Stimulated activated CD4-positive, alpha-beta T cell treated with anti-CD3 and anti-CD28 coated beads, Interleukin-4, amount 100 ng/mL, for 4 hours (primary cell): ENCODE data around the gene BAIAP2L2.

Experiments used
- DNase-seq, 2 experiments: peaks; one replicate each; pipeline ENCODE4 v3.0.0-alpha.2; 2020

BAIAP2L2 gene

GRCh38 chr22:38036392-38037062 is 74.0 kb downstream of the BAIAP2L2 start:
- DNase-seq, result no peak

DNA sequence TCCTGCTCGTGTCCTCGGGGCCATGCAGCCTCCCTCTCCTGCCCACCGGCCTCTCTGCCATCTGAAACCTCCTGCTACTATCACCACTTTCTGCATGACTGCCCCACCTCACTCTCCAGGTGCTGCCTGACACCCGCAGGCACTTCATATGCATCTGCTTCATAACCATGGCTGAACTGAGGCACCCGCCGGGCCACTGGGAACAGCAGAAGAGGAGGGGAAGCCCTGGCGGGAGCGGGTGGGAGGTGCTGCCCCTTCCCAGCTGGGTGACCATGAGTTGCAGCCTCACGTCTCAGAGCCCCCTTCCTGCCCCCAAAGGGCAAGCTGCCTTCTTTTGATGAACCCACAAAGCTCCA is 75.0 kb downstream of the BAIAP2L2 start:
- DNase-seq, result no peak
